GM23248 (cell line): ENCODE measurements around the gene GREB1. TPM values are rescaled to one million over a fixed set of nuclear protein-coding genes. Genes with fewer than 3 reads are reported as not detected.

Source experiments
- DNase-seq: peaks from one replicate; pipeline ENCODE4 v3.0.0-alpha.2; 2015
- H2AFZ ChIP-seq: fragments of 200-600 bp; sonication (generic); 2 replicates; pipeline ENCODE4 v1.6.1; 2016; ENCODE audit warnings: antibody characterized with exemption
- H3F3A ChIP-seq: fragments of 200-600 bp; sonication (generic); 2 replicates; pipeline ENCODE4 v1.6.1; 2016; ENCODE audit warnings: mild to moderate bottlenecking, antibody characterized with exemption, mixed run types; ENCODE audit not compliant: insufficient read depth
- H3K27ac ChIP-seq: fragments of 200-600 bp; sonication (generic); 2 replicates; pipeline ENCODE4 v1.5.1; 2016; ENCODE audit warnings: mild to moderate bottlenecking
- H3K27me3 ChIP-seq: fragments of 200-600 bp; sonication (generic); replicated peaks from 2 replicates; pipeline ENCODE4 v1.6.1; 2016; ENCODE audit warnings: mild to moderate bottlenecking; ENCODE audit not compliant: insufficient read depth
- H3K36me3 ChIP-seq: fragments of 200-600 bp; sonication (generic); 2 replicates; pipeline ENCODE4 v1.6.1; 2016; ENCODE audit warnings: low read depth, mild to moderate bottlenecking
- H3K4me1 ChIP-seq: fragments of 200-600 bp; sonication (generic); 2 replicates; pipeline ENCODE4 v1.6.1; 2016; ENCODE audit warnings: mild to moderate bottlenecking; ENCODE audit not compliant: insufficient read depth
- H3K4me2 ChIP-seq: fragments of 200-600 bp; sonication (generic); one replicate; pipeline ENCODE4 v1.6.1; 2016; ENCODE audit warnings: mild to moderate bottlenecking; ENCODE audit not compliant: unreplicated experiment
- H3K4me3 ChIP-seq: fragments of 200-600 bp; sonication (generic); 2 replicates; pipeline ENCODE4 v1.5.1; 2016; ENCODE audit warnings: mild to moderate bottlenecking
- H3K79me2 ChIP-seq: fragments of 200-600 bp; sonication (generic); 2 replicates; pipeline ENCODE4 v1.6.1; 2016; ENCODE audit warnings: mild to moderate bottlenecking; ENCODE audit not compliant: insufficient read depth
- H3K9ac ChIP-seq: fragments of 200-600 bp; sonication (generic); 2 replicates; pipeline ENCODE4 v1.6.1; 2016; ENCODE audit warnings: mild to moderate bottlenecking
- H3K9me2 ChIP-seq: fragments of 200-600 bp; sonication (generic); 2 replicates; pipeline ENCODE4 v1.6.1; 2016; ENCODE audit warnings: mixed run types, mild to moderate bottlenecking, moderate library complexity; ENCODE audit not compliant: insufficient read depth
- H3K9me3 ChIP-seq: fragments of 200-600 bp; sonication (generic); one replicate; pipeline ENCODE4 v1.6.1; 2017; ENCODE audit warnings: low read depth
- H4K20me1 ChIP-seq: fragments of 200-600 bp; sonication (generic); 2 replicates; pipeline ENCODE4 v1.6.0; 2016; ENCODE audit not compliant: insufficient read depth
- EZH2 ChIP-seq: fragments of 200-600 bp; sonication (generic); IDR thresholded peaks from 2 replicates; pipeline ENCODE4 v1.6.1; 2018; ENCODE audit warnings: antibody characterized with exemption, mild to moderate bottlenecking; ENCODE audit not compliant: insufficient read depth, poor library complexity, severe bottlenecking
- EZH2phosphoT487 ChIP-seq: fragments of 200-600 bp; sonication (generic); IDR thresholded peaks from 2 replicates; pipeline ENCODE4 v1.6.1; 2018; ENCODE audit warnings: antibody characterized with exemption, moderate library complexity, mild to moderate bottlenecking, low read depth; ENCODE audit not compliant: insufficient read depth
- WGBS, 2 experiments: methylation state at CpG; one replicate each; pipeline ENCODE4 v1.1.6; 2015 to 2017; ENCODE audit warnings: low lambda C conversion rate in 2 of 2, low coverage in 1 of 2; ENCODE audit errors: missing lambda C conversion rate in 2 of 2; 5-methylcytosine and 5-hydroxymethylcytosine counted together
- in situ Hi-C: fragments of 300-500 bp; cut with MboI; formaldehyde crosslinking; loops from 2 replicates; pipeline ENCODE4 v1.15.0; 2020
- polyA plus RNA-seq: library from polyadenylated mRNA; unstranded; fragments of >200 nt; fragmentation: Nextera tagmentation; extraction: Ambion mirVana; gene quantifications from 2 replicates; pipeline ENCODE4 v1.2.1, GENCODE V29; 2016
- total RNA-seq: library from RNA; depleted of rRNA; stranded (reverse); fragments of >200 nt; shearing (Covaris generic); gene quantifications from 2 replicates; pipeline ENCODE4 v1.2.3, GENCODE V29; 2014

GREB1 gene
- total and polyA plus RNA-seq, 2 experiments from 2014 or later: not detected

DNA sequence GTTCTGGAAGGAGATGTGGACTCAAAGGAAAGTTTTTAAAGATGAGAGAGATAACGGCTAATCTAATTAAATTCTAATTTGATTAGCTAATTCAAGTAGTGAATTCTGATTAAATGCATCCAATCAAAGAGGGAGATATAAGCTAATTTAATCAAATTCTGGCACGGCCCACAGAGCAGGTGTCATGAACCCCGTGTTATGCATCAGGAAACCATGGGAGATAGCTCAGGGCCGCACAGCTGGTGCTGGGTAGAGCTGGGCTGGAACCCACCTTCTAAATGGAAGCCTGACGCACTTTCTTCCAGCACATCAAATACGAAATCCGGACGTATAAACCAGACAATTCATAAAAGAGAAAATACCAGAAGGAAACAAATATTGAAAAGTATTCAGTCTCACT lies 57.2 kb downstream of the GREB1 start:
- DNase-seq: no peak
- TF ChIP-seq EZH2: no peak
- in situ Hi-C loops: no loop called here
- Histone ChIP-seq H3K36me3 (no peaks in the 10 kb centered on the region), H3K9ac (no peak overlapping the region), H3K79me2 (no peaks in the 10 kb centered on the region), H3F3A (no peaks in the 10 kb centered on the region), H4K20me1 (no peaks in the 10 kb centered on the region), H3K4me2 (no peak overlapping the region), H3K27ac (no peak overlapping the region), H3K9me2 (no peaks in the 10 kb centered on the region), H3K27me3 (no peaks in the 10 kb centered on the region), H3K4me3 (no peak overlapping the region), H2AFZ (no peak overlapping the region), H3K4me1 (no peaks in the 10 kb centered on the region), H3K9me3 (no peaks in the 10 kb centered on the region)
- WGBS, 2 experiments: 76 to 86% methylated on average over 8 of the region's 8 CpGs

DNA sequence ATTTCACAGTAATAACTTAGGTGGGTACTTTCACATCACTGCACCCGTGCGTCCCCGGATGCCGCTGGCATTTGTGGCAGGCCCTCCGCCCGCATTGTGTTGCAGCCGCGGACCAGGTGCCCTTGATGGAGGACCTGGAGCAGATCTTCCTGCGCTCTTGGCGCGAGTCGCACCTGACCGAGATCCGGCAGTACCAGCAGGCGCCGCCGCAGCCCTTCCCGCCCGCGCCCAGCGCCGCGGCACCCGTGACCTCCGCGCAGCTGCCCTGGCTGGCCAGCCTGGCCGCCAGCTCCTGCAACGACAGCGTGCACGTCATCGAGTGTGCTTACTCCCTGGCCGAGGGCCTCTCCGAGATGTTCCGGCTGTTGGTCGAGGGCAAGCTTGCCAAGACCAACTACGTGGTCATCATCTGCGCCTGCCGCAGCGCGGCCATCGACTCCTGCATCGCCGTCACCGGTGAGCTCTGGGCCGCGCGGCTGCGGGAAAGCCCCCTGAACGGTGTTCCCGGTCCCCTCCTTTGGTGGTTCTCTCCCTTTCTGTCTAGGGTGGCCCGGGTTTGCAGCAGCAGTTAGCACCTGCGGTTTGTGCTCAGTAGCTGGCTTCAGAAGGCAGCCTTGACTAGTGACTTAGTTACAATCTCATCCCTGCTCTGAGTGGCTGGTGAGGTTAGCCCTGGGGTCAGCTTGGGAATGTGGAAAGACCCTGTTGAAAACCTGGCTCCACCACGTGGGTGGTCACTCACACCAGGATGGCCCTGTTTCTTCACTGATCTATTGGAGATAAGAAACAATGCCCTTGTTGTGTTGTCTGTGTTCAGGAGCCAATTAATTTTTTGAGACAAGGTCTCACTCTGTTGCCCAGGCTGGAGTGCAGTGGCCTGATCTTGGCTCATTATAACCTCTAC lies 59.1 kb downstream of the GREB1 start:
- Histone ChIP-seq H3K9ac (no peak overlapping the region), H3K4me2 (no peak overlapping the region), H4K20me1 (no peaks in the 10 kb centered on the region), H3K9me3 (no peaks in the 10 kb centered on the region), H3F3A (no peaks in the 10 kb centered on the region), H3K79me2 (no peaks in the 10 kb centered on the region), H3K27ac (no peak overlapping the region), H3K4me1 (no peaks in the 10 kb centered on the region), H3K27me3 (no peaks in the 10 kb centered on the region), H3K4me3 (no peak overlapping the region), H3K36me3 (no peaks in the 10 kb centered on the region), H2AFZ (no peak overlapping the region), H3K9me2 (no peaks in the 10 kb centered on the region)
- in situ Hi-C loops: no loop called here
- no peak for DNase-seq
- TF ChIP-seq EZH2phosphoT487: no peak
- 87% methylated on average over 53 of the region's 53 CpGs for WGBS, 2 experiments

DNA sequence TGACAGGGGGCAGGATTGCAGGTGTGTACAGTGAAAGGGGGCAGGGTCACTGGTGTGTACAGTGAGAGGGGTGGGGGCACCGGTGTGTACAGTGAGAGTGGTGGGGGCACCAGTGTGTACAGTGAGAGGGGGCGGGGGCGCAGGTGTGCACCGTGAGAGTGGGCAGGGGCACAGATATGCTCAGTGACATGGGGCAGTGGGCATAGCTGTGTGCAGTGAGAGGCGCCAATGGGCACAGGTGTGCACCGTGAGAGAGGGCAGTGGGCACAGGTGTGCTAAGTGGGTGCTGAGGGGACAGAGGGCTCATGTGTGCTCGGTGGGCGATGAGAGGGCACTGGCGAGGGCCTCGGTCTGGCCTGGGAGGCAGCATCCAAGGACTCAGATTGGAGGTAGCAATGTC lies 63.0 kb downstream of the GREB1 start:
- no peaks in the 10 kb centered on the region for H4K20me1 ChIP-seq
- H3K9me2 ChIP-seq: no peaks in the 10 kb centered on the region
- H3K9me3 ChIP-seq: no peaks in the 10 kb centered on the region
- in situ Hi-C loops: no loop called here
- H2AFZ ChIP-seq: no peak overlapping the region
- no peak for TF ChIP-seq EZH2
- no peak for TF ChIP-seq EZH2phosphoT487
- no peak overlapping the region for H3K27ac ChIP-seq
- H3K4me3 ChIP-seq: no peak overlapping the region
- no peaks in the 10 kb centered on the region for H3K79me2 ChIP-seq
- H3K27me3 ChIP-seq: peaks cover 8% of the 10 kb centered on the region; the same call in 1 of the 2 replicates
- 82 to 90% methylated on average over 6 to 10 of the region's 10 CpGs for WGBS, 2 experiments
- no peaks in the 10 kb centered on the region for H3K36me3 ChIP-seq
- no peak for DNase-seq
- H3K4me2 ChIP-seq: no peak overlapping the region
- no peaks in the 10 kb centered on the region for H3K4me1 ChIP-seq
- no peaks in the 10 kb centered on the region for H3F3A ChIP-seq
- H3K9ac ChIP-seq: no peak overlapping the region

DNA sequence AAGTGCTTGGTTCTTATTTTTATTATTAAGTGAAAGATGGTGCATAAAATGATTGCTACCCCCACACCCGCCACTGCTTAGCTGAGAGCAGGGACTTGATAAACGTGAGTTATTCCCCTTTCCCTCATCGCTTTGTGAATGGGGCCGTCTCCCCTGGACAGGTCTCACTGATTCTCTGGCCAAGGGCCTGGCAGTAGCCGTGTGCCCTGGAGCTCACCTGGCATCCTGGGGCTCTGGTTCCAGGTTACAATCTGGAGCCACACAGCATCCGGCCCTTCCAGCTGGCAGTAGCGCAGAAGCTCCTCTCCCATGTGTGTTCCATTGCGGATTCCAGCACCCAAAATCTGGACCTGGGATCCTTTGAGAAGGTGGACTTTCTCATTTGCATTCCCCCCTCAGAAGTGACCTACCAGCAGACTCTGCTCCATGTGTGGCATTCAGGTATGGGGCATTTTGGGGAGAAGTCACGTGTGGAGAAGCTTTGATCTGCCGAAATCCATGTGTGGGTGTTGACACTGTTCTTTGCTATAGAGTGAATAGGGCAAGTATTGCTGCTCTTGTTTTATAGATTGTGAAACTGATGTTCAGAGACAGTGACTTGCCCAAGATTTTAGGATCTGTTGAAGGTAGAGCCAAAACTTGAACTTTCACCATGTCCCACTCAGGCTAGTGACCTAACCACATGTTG lies 63.8 kb downstream of the GREB1 start:
- in situ Hi-C loops: no loop called here
- H3K36me3 ChIP-seq: no peaks in the 10 kb centered on the region
- H3K4me3 ChIP-seq: no peak overlapping the region
- H3K9ac ChIP-seq: no peak overlapping the region
- no peaks in the 10 kb centered on the region for H3K79me2 ChIP-seq
- H3K4me2 ChIP-seq: no peak overlapping the region
- H2AFZ ChIP-seq: no peak overlapping the region
- 77 to 78% methylated on average over 10 of the region's 10 CpGs for WGBS, 2 experiments
- no peaks in the 10 kb centered on the region for H3F3A ChIP-seq
- H4K20me1 ChIP-seq: no peaks in the 10 kb centered on the region
- H3K9me2 ChIP-seq: no peaks in the 10 kb centered on the region
- H3K27me3 ChIP-seq: peaks cover 17% of the 10 kb centered on the region
- no peak overlapping the region for H3K27ac ChIP-seq
- TF ChIP-seq EZH2phosphoT487 (no peak), EZH2 (no peak)
- no peaks in the 10 kb centered on the region for H3K4me1 ChIP-seq
- DNase-seq: no peak
- no peaks in the 10 kb centered on the region for H3K9me3 ChIP-seq
